SK-N-SH treated with all-trans-retinoic acid at 6 μM for 48 hours (cell line): ENCODE measurements around the gene SLC39A1.

ENCODE experiments used
- ATAC-seq: fragments of 200-7000 bp; cut with Tn5 transposase; 3 replicates; pipeline ENCODE4 v1.9.1; 2020; ENCODE audit warnings: mild to moderate bottlenecking, moderate library complexity
- ARNTL ChIP-seq: fragments of 450-650 bp; formaldehyde crosslinking; IDR thresholded peaks from 2 replicates; pipeline ENCODE4 v1.5.0; 2020; ENCODE audit warnings: low read depth, mild to moderate bottlenecking, moderate library complexity, borderline replicate concordance
- BACH2 ChIP-seq: fragments of 250-450 bp; sonication (Bioruptor Pico); IDR thresholded peaks from 2 replicates; pipeline ENCODE4 v1.9.0; 2021; ENCODE audit warnings: mild to moderate bottlenecking, borderline replicate concordance
- CSDC2 ChIP-seq: fragments of 250-450 bp; sonication (Bioruptor Pico); IDR thresholded peaks from 2 replicates; pipeline ENCODE4 v1.5.0; 2020; ENCODE audit warnings: mild to moderate bottlenecking, moderate library complexity
- ESRRG ChIP-seq: fragments of 250-450 bp; sonication (Bioruptor Pico); IDR thresholded peaks from 2 replicates; pipeline ENCODE4 v1.6.1; 2021; ENCODE audit warnings: mild to moderate bottlenecking
- GLIS3 ChIP-seq: fragments of 250-450 bp; sonication (Bioruptor Pico); IDR thresholded peaks from 2 replicates; pipeline ENCODE4 v1.5.0; 2020; ENCODE audit warnings: mild to moderate bottlenecking, moderate library complexity
- ISL1 ChIP-seq: fragments of 250-450 bp; sonication (Bioruptor Pico); IDR thresholded peaks from 2 replicates; pipeline ENCODE4 v2.1.2; 2022; ENCODE audit warnings: mild to moderate bottlenecking, moderate library complexity
- OSR1 ChIP-seq: fragments of 250-450 bp; sonication (Bioruptor Pico); IDR thresholded peaks from 2 replicates; pipeline ENCODE4 v1.8.0; 2022; ENCODE audit warnings: moderate library complexity, mild to moderate bottlenecking, inconsistent platforms
- PPARA ChIP-seq: fragments of 250-450 bp; sonication (Bioruptor Pico); IDR thresholded peaks from 2 replicates; pipeline ENCODE4 v1.5.0; 2020; ENCODE audit warnings: mild to moderate bottlenecking, borderline replicate concordance
- RARB ChIP-seq: fragments of 250-450 bp; sonication (Bioruptor Pico); IDR thresholded peaks from 2 replicates; pipeline ENCODE4 v1.8.0; 2021; ENCODE audit warnings: mild to moderate bottlenecking, moderate library complexity
- SNAI2 ChIP-seq: fragments of 250-450 bp; sonication (Bioruptor Pico); IDR thresholded peaks from 2 replicates; pipeline ENCODE4 v1.5.0; 2020; ENCODE audit warnings: mild to moderate bottlenecking, moderate library complexity
- TCF4 ChIP-seq: fragments of 250-450 bp; sonication (Bioruptor Pico); IDR thresholded peaks from 2 replicates; pipeline ENCODE4 v1.8.0; 2021; ENCODE audit warnings: mild to moderate bottlenecking, moderate library complexity, borderline replicate concordance
- TOX ChIP-seq: fragments of 250-450 bp; sonication (Bioruptor Pico); IDR thresholded peaks from 2 replicates; pipeline ENCODE4 v1.8.0; 2021; ENCODE audit warnings: mild to moderate bottlenecking, moderate library complexity, borderline replicate concordance
- ZC3H10 ChIP-seq: fragments of 250-450 bp; sonication (Bioruptor Pico); IDR thresholded peaks from 2 replicates; pipeline ENCODE4 v1.5.1; 2021; ENCODE audit warnings: mild to moderate bottlenecking, moderate library complexity
- ZFP3 ChIP-seq: fragments of 250-450 bp; sonication (Bioruptor Pico); IDR thresholded peaks from 2 replicates; pipeline ENCODE4 v1.5.0; 2020; ENCODE audit warnings: mild to moderate bottlenecking, moderate library complexity
- ZFP30 ChIP-seq: fragments of 450-650 bp; formaldehyde crosslinking; IDR thresholded peaks from 2 replicates; pipeline ENCODE4 v1.5.0; 2022; ENCODE audit warnings: mild to moderate bottlenecking, moderate library complexity
- ZNF565 ChIP-seq: fragments of 450-650 bp; formaldehyde crosslinking; conservative IDR thresholded peaks from 2 replicates; pipeline ENCODE4 v1.5.0; 2020; ENCODE audit warnings: low read depth, mild to moderate bottlenecking, moderate library complexity
- ZNF70 ChIP-seq: fragments of 450-650 bp; formaldehyde crosslinking; IDR thresholded peaks from 2 replicates; pipeline ENCODE4 v1.5.0; 2020; ENCODE audit warnings: mild to moderate bottlenecking, moderate library complexity
- ZNF8 ChIP-seq: fragments of 450-650 bp; formaldehyde crosslinking; IDR thresholded peaks from 2 replicates; pipeline ENCODE4 v1.5.0; 2020; ENCODE audit warnings: mild to moderate bottlenecking, moderate library complexity
- TF ChIP-seq, protein P1 (sequence below): fragments of 250-450 bp; sonication (Bioruptor Pico); IDR thresholded peaks from 2 replicates; pipeline ENCODE4 v1.8.0; 2021; ENCODE audit warnings: low read depth, mild to moderate bottlenecking, moderate library complexity, borderline replicate concordance
- TF ChIP-seq, protein P2 (sequence below): fragments of 250-450 bp; sonication (Bioruptor Pico); IDR thresholded peaks from 2 replicates; pipeline ENCODE4 v1.5.1; 2021; ENCODE audit warnings: mild to moderate bottlenecking, moderate library complexity
- TF ChIP-seq, protein P3 (sequence below): fragments of 250-450 bp; sonication (Bioruptor Pico); IDR thresholded peaks from 2 replicates; pipeline ENCODE4 v1.5.1; 2020; ENCODE audit warnings: low read depth, mild to moderate bottlenecking, moderate library complexity
- TF ChIP-seq, protein P4 (sequence below): fragments of 250-450 bp; sonication (Bioruptor Pico); IDR thresholded peaks from 2 replicates; pipeline ENCODE4 v1.8.0; 2020; ENCODE audit warnings: mild to moderate bottlenecking, moderate library complexity, borderline replicate concordance
- TF ChIP-seq, protein P5 (sequence below): fragments of 250-450 bp; sonication (Bioruptor Pico); IDR thresholded peaks from 2 replicates; pipeline ENCODE4 v1.5.0; 2020; ENCODE audit warnings: mild to moderate bottlenecking, moderate library complexity

SLC39A1 gene

DNA sequence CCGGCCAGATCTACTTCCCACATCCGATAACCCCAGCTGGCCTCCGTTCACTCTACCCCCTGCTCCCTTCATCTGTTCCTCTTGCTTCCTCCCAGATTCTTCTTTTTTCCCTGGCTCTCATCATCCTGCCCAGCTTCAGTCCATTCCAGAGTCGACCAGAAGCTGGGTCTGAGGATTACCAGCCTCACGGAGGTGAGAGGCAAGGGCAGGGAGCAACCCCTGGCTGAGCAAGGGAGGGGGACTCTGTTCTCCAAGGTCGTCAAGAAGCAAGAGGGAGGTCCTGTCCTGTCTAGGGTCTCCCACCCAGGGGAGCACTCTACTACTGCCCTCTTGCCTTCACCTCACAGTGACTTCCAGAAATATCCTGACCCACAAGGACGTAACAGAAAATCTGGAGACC is 10.2 kb upstream of the SLC39A1 start:
- no peak for ATAC-seq
- TF ChIP-seq TCF4, result no peak
- TF ChIP-seq, all 23 proteins: peak for 0

DNA sequence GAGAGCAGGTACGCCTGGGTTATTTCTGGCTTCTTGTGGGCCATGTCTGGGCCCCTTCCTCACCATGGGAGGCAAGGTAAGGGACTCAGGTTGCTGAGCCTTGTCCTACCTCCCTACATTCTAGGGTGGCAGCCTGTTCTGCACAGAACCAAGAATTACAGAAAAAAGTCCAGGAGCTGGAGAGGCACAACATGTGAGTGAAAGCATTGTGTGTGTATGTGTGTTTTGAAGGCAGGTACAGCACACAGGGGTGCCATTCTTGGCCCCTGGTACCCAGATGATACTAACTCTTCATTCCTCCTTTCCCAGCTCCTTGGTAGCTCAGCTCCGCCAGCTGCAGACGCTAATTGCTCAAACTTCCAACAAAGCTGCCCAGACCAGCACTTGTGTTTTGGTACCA is 9.7 kb upstream of the SLC39A1 start:
- ATAC-seq, result no peak
- TF ChIP-seq, protein P1, sequence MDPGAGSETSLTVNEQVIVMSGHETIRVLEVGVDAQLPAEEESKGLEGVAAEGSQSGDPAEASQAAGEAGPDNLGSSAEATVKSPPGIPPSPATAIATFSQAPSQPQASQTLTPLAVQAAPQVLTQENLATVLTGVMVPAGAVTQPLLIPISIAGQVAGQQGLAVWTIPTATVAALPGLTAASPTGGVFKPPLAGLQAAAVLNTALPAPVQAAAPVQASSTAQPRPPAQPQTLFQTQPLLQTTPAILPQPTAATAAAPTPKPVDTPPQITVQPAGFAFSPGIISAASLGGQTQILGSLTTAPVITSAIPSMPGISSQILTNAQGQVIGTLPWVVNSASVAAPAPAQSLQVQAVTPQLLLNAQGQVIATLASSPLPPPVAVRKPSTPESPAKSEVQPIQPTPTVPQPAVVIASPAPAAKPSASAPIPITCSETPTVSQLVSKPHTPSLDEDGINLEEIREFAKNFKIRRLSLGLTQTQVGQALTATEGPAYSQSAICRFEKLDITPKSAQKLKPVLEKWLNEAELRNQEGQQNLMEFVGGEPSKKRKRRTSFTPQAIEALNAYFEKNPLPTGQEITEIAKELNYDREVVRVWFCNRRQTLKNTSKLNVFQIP (CRISPR knock-in tag), result no peak
- TF ChIP-seq ZFP3 (no peak), SNAI2 (CRISPR knock-in tag) (no peak), RARB (no peak), ZC3H10 (CRISPR knock-in tag) (no peak), TOX (no peak), ARNTL (CRISPR knock-in tag) (no peak), CSDC2 (CRISPR knock-in tag) (no peak), ZNF70 (CRISPR knock-in tag) (no peak), ESRRG (CRISPR knock-in tag) (no peak), TCF4 (no peak), PPARA (CRISPR knock-in tag) (no peak), ZNF565 (CRISPR knock-in tag) (no peak), ZNF8 (CRISPR knock-in tag) (no peak), ZFP30 (no peak), OSR1 (no peak)
- TF ChIP-seq, protein P2, sequence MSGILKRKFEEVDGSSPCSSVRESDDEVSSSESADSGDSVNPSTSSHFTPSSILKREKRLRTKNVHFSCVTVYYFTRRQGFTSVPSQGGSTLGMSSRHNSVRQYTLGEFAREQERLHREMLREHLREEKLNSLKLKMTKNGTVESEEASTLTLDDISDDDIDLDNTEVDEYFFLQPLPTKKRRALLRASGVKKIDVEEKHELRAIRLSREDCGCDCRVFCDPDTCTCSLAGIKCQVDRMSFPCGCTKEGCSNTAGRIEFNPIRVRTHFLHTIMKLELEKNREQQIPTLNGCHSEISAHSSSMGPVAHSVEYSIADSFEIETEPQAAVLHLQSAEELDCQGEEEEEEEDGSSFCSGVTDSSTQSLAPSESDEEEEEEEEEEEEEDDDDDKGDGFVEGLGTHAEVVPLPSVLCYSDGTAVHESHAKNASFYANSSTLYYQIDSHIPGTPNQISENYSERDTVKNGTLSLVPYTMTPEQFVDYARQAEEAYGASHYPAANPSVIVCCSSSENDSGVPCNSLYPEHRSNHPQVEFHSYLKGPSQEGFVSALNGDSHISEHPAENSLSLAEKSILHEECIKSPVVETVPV, result no peak
- TF ChIP-seq, protein P3, sequence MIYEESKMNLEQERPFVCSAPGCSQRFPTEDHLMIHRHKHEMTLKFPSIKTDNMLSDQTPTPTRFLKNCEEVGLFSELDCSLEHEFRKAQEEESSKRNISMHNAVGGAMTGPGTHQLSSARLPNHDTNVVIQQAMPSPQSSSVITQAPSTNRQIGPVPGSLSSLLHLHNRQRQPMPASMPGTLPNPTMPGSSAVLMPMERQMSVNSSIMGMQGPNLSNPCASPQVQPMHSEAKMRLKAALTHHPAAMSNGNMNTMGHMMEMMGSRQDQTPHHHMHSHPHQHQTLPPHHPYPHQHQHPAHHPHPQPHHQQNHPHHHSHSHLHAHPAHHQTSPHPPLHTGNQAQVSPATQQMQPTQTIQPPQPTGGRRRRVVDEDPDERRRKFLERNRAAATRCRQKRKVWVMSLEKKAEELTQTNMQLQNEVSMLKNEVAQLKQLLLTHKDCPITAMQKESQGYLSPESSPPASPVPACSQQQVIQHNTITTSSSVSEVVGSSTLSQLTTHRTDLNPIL, result no peak
- TF ChIP-seq, protein P4, sequence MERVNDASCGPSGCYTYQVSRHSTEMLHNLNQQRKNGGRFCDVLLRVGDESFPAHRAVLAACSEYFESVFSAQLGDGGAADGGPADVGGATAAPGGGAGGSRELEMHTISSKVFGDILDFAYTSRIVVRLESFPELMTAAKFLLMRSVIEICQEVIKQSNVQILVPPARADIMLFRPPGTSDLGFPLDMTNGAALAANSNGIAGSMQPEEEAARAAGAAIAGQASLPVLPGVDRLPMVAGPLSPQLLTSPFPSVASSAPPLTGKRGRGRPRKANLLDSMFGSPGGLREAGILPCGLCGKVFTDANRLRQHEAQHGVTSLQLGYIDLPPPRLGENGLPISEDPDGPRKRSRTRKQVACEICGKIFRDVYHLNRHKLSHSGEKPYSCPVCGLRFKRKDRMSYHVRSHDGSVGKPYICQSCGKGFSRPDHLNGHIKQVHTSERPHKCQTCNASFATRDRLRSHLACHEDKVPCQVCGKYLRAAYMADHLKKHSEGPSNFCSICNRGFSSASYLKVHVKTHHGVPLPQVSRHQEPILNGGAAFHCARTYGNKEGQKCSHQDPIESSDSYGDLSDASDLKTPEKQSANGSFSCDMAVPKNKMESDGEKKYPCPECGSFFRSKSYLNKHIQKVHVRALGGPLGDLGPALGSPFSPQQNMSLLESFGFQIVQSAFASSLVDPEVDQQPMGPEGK (CRISPR knock-in tag), result no peak
- TF ChIP-seq, protein P5, sequence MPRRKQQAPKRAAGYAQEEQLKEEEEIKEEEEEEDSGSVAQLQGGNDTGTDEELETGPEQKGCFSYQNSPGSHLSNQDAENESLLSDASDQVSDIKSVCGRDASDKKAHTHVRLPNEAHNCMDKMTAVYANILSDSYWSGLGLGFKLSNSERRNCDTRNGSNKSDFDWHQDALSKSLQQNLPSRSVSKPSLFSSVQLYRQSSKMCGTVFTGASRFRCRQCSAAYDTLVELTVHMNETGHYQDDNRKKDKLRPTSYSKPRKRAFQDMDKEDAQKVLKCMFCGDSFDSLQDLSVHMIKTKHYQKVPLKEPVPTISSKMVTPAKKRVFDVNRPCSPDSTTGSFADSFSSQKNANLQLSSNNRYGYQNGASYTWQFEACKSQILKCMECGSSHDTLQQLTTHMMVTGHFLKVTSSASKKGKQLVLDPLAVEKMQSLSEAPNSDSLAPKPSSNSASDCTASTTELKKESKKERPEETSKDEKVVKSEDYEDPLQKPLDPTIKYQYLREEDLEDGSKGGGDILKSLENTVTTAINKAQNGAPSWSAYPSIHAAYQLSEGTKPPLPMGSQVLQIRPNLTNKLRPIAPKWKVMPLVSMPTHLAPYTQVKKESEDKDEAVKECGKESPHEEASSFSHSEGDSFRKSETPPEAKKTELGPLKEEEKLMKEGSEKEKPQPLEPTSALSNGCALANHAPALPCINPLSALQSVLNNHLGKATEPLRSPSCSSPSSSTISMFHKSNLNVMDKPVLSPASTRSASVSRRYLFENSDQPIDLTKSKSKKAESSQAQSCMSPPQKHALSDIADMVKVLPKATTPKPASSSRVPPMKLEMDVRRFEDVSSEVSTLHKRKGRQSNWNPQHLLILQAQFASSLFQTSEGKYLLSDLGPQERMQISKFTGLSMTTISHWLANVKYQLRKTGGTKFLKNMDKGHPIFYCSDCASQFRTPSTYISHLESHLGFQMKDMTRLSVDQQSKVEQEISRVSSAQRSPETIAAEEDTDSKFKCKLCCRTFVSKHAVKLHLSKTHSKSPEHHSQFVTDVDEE, result no peak

DNA sequence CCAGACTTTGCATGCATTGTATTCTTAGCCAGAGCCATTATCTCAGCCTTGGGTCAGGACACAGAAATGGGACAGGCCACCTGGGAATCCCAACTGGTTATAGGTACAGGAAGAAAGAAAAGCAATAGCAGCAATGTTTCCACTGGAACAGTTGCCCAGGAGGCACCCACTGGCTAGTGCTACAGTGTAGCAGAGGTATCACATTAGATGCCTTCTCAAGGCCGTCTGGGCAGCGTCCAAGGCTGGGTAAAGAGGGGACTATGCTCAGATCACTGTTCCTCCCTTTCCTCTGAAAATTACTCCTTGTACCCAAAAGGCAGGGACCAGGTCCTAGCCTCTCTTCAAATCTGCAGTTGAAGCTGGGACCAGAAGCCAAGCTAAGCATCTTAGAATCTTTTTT is 7.0 kb upstream of the SLC39A1 start:
- ATAC-seq, result no peak
- TF ChIP-seq PPARA (CRISPR knock-in tag) (no peak), ZNF70 (CRISPR knock-in tag) (no peak), TCF4 (no peak), GLIS3 (CRISPR knock-in tag) (no peak), RARB (no peak), BACH2 (no peak), ZFP3 (no peak), ZNF565 (CRISPR knock-in tag) (no peak), ARNTL (CRISPR knock-in tag) (no peak), CSDC2 (CRISPR knock-in tag) (no peak), ZFP30 (no peak), ISL1 (CRISPR knock-in tag) (no peak), OSR1 (no peak), ZC3H10 (CRISPR knock-in tag) (no peak), ESRRG (CRISPR knock-in tag) (no peak)
- TF ChIP-seq, protein P3, result no peak
- TF ChIP-seq, protein P4 (CRISPR knock-in tag), result no peak
- TF ChIP-seq, protein P5, result no peak
